Thymus (tissue), 11 donors: Measurements from ENCODE around the gene RGS12. TPM values are rescaled to one million over a fixed set of nuclear protein-coding genes. Genes with fewer than 3 reads are reported as not detected.

ENCODE experiments used
- DNase-seq, 9 donors: peaks; one replicate each; pipeline ENCODE4 v3.0.0-alpha.2; 2013; ENCODE audit warnings: low spot score in 9 of 9, low read depth in 6 of 9, missing footprints in 1 of 9
- H3K27ac ChIP-seq, 2 donors: one replicate each; pipeline ENCODE4 v1.5.1; 2013; ENCODE audit warnings: control low read depth in 1 of 2, low read depth in 1 of 2, low read length in 1 of 2, mild to moderate bottlenecking in 1 of 2, moderate library complexity in 1 of 2
- H3K27me3 ChIP-seq, 2 donors: one replicate each; pipeline ENCODE4 v1.5.1; 2013; ENCODE audit warnings: low read length in 1 of 2; ENCODE audit not compliant: control insufficient read depth in 2 of 2, insufficient read depth in 1 of 2
- H3K36me3 ChIP-seq, 2 donors: one replicate each; pipeline ENCODE4 v1.5.1; 2013; ENCODE audit warnings: low read length in 1 of 2, mild to moderate bottlenecking in 1 of 2, moderate library complexity in 1 of 2; ENCODE audit not compliant: control insufficient read depth in 2 of 2, insufficient read depth in 2 of 2
- H3K4me1 ChIP-seq, 2 donors: one replicate each; pipeline ENCODE4 v1.5.1; 2013; ENCODE audit warnings: low read length in 2 of 2; ENCODE audit not compliant: control insufficient read depth in 2 of 2, insufficient read depth in 2 of 2
- H3K4me3 ChIP-seq, 2 donors: one replicate each; pipeline ENCODE4 v1.5.1; 2013; ENCODE audit warnings: low read length in 2 of 2, control low read depth in 1 of 2, mild to moderate bottlenecking in 1 of 2
- H3K9me3 ChIP-seq, 2 donors: one replicate each; pipeline ENCODE4 v1.5.1; 2013; ENCODE audit warnings: low read length in 1 of 2, mild to moderate bottlenecking in 1 of 2; ENCODE audit not compliant: control insufficient read depth in 2 of 2, insufficient read depth in 1 of 2
- WGBS: extraction: QIAGEN DNeasy Blood & Tissue Kit; methylation state at CpG from one replicate; pipeline ENCODE4 v1.1.7; 2013; 5-methylcytosine and 5-hydroxymethylcytosine counted together
- polyA plus RNA-seq: library from polyadenylated mRNA; stranded (reverse); fragments of 200-250 nt; gene quantifications from one replicate; pipeline ENCODE4 v1.2.3, GENCODE V29; 2013
- total RNA-seq: library from RNA; stranded (reverse); fragments of 120-200 nt; gene quantifications from one replicate; pipeline ENCODE4 v1.2.4, GENCODE V29; 2013
- donor health status: healthy.

Gene RGS12
- total and polyA plus RNA-seq, 2 donors = 13.0 to 30.4 TPM

DNA sequence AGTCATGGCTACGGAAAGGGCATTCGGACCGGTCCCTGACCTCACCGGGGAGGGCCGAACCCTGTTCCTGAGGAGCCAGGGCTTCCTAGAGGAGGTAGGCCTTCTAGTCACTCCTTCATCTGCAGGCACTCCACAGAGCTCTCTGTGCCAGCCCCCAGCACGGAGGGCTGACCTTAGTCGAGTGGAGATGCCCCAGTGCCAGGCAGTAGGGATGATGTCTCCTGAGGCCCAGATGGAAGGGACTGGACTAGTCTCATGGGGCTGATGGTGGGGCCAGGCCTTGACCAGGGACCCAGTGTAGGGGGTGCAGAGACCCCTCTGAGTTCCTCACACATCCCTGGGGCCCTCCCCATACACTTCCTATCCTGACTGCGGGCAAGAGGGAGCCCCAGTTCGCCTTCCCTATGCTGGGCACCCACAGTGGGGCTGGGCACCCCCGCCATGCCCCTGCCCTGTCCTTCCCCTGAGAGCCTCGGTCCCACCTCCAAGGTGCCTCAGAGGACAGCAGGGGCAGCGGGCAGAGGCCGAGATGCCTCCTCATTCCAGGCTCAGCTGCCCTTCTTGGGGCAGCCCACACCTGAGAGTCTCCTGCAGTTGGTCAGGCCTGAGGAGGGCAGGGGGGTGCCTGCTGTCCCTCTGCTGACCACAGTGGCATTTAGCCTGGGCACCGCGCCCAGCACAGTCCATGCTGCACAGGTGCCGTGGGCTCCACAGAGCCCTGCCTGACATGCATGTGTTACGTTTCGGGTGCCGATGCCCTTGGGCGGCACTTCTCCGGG, 45.2 kb upstream of the RGS12 start:
- Histone ChIP-seq H3K9me3 (no peaks in the 10 kb centered on the region), H3K27me3 (no peaks in the 10 kb centered on the region), H3K27ac (no peak overlapping the region), H3K4me1 (no peaks in the 10 kb centered on the region), H3K4me3 (no peak overlapping the region), H3K36me3 (peaks cover 0 to 3% of the 10 kb centered on the region in 2 donors)
- WGBS = 98% methylated on average over 21 of the region's 21 CpGs
- DNase-seq = no peak

- Histone ChIP-seq H3K9me3 (no peaks in the 10 kb centered on the region), H3K27me3 (no peaks in the 10 kb centered on the region), H3K36me3 (peaks cover 0 to 3% of the 10 kb centered on the region in 2 donors), H3K27ac (no peak overlapping the region), H3K4me3 (no peak overlapping the region), H3K4me1 (no peaks in the 10 kb centered on the region)
- no peak for DNase-seq
- 96% methylated on average over 14 of the region's 14 CpGs for WGBS
Observed at GRCh38 chr4:3248178-3248480, 44.7 kb upstream of the RGS12 start.

GRCh38 chr4:3248811-3249661, 43.8 kb upstream of the RGS12 start, which contains the start of gene MSANTD1:
Gene MSANTD1, plus strand, starts transcription at chr4:3249159. Its CDS starts 64 bp downstream, at chr4:3249223.
- DNase-seq = peak in 2 of 9 donors; percentile 13 to 39
- no peaks in the 10 kb centered on the region for H3K4me1 ChIP-seq
- WGBS = 95% methylated on average over 72 of the region's 72 CpGs
- no peaks in the 10 kb centered on the region for H3K9me3 ChIP-seq
- H3K27ac ChIP-seq = no peak within 1 kb of the TSS
- peaks cover 0 to 1% of the 10 kb centered on the region in 2 donors for H3K36me3 ChIP-seq
- no peak within 1 kb of the TSS for H3K4me3 ChIP-seq
- no peaks in the 10 kb centered on the region for H3K27me3 ChIP-seq

- no peak for DNase-seq
- Histone ChIP-seq H3K27me3 (no peaks in the 10 kb centered on the region), H3K36me3 (no peaks in the 10 kb centered on the region), H3K27ac (no peak overlapping the region), H3K4me3 (no peak overlapping the region), H3K4me1 (no peaks in the 10 kb centered on the region), H3K9me3 (no peaks in the 10 kb centered on the region)
- 98% methylated on average over 20 of the region's 20 CpGs for WGBS
Observed at GRCh38 chr4:3249711-3250437, 42.9 kb upstream of the RGS12 start.

GRCh38 chr4:3250438-3250955, 42.3 kb upstream of the RGS12 start:
- H3K4me3 ChIP-seq = no peak overlapping the region

DNA sequence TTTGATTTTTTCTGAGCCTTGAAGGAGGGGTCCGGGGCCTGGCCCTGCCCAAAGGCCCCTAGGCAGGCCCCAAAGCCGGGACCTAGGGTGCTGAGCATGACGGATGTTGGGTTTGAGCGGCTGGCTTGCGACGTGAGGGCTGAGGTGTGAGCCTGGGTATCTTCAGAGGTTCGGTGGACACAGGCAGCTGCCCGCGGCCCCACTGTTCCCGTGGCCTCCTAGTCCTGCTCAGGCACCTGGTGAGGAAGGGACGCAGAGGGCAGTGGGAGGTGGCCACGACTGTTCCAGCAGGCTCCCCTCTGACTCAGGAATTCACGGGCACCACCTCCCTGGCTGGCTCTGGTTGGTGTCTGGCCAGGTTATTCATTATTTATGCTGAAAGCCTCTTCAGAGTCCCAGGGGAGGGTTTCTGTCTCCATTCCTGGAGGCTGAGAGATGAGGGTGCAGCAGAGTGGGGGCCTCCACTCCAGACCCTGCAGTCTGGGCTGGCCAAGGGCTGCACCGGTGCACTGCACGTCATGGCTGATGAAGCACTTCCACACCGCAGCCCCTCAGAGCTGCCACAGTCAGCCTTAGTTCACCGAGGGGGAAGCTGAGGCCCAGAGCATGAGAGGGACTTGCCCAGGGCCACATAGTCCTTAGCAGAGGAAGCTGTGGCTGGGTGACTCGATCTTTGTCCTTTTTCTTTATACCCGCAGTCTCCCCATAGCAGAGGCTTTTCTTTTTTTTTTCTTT, 41.7 kb upstream of the RGS12 start:
- 96% methylated on average over 19 of the region's 19 CpGs for WGBS
- DNase-seq = no peak
- no peak overlapping the region for H3K27ac ChIP-seq
- no peaks in the 10 kb centered on the region for H3K27me3 ChIP-seq
- H3K4me1 ChIP-seq = no peaks in the 10 kb centered on the region
- no peak overlapping the region for H3K4me3 ChIP-seq
- no peaks in the 10 kb centered on the region for H3K36me3 ChIP-seq
- H3K9me3 ChIP-seq = no peaks in the 10 kb centered on the region

More at GRCh38 chr4:3250438-3250955, 42.3 kb upstream of the RGS12 start:
- Histone ChIP-seq H3K27me3 (no peaks in the 10 kb centered on the region), H3K36me3 (no peaks in the 10 kb centered on the region), H3K27ac (no peak overlapping the region), H3K9me3 (no peaks in the 10 kb centered on the region), H3K4me1 (no peaks in the 10 kb centered on the region)
- DNase-seq = no peak
- 98% methylated on average over 14 of the region's 14 CpGs for WGBS

DNA sequence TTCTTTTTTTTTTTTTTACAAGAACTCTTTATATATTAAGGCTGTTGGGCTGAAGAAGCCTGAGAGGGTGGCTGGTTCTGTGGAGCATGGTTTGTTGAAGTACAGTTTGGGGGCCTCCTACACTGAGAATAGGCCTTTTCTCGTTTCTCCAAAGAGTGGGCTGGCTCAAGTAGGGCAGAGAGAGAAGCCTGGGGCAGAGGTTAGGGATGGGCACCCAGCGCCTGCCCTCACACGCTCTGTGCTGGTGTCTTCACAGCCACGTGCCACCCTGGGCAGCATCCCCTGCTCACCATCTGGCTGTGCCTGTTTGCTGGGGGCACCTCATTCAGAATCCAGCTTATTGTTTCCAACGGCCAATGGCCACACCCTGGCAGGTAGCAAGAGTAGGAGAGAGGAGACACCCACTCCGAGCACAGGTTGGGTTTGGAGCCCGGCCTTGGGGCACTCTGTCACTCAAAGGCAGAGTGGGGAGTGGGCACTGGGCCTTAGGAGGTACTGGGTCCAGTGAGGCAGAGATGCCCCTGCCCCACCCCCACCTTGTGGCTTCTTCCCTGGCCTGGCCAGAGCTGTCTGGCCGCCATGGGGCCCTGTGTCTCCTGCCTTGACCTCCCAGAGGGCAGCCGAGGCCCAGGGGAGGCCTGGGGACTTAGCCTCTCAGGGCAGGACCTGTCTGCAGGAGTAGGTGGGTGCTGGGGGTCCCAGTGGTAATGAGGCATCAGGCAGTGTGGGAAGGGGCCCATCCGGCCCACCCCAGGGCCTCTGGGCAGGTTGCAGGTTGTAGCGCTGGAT, 40.9 kb upstream of the RGS12 start:
- H3K36me3 ChIP-seq = no peaks in the 10 kb centered on the region
- DNase-seq = no peak
- H3K27ac ChIP-seq = no peak overlapping the region
- no peak overlapping the region for H3K4me3 ChIP-seq
- no peaks in the 10 kb centered on the region for H3K27me3 ChIP-seq
- WGBS = 97% methylated on average over 11 of the region's 11 CpGs
- no peaks in the 10 kb centered on the region for H3K4me1 ChIP-seq
- H3K9me3 ChIP-seq = no peaks in the 10 kb centered on the region

GRCh38 chr4:3252480-3252828, 40.4 kb upstream of the RGS12 start:
- H3K4me3 ChIP-seq = no peak overlapping the region
- no peaks in the 10 kb centered on the region for H3K9me3 ChIP-seq
- no peak for DNase-seq
- no peak overlapping the region for H3K27ac ChIP-seq
- no peaks in the 10 kb centered on the region for H3K27me3 ChIP-seq
- 97% methylated on average over 3 of the region's 3 CpGs for WGBS
- H3K36me3 ChIP-seq = no peaks in the 10 kb centered on the region
- no peaks in the 10 kb centered on the region for H3K4me1 ChIP-seq
